ENCODE results near the gene LGALS3BP. TPM values are rescaled to one million over a fixed set of nuclear protein-coding genes. Genes with fewer than 3 reads are reported as not detected.

LGALS3BP gene
- total RNA-seq, 1 experiment from 2014 or later = 361 TPM

GRCh38 chr17:78969865-78970264, 9.9 kb downstream of the LGALS3BP start:
- Histone ChIP-seq H3K4me1 (ENCODE audit: control insufficient read depth, insufficient read depth, low read length) (peaks cover 5% of the 10 kb centered on the region; the same call in 1 of the 2 replicates), H3K36me3 (ENCODE audit: control insufficient read depth, insufficient read depth, low read length) (no peaks in the 10 kb centered on the region), H3K27me3 (ENCODE audit: control insufficient read depth, insufficient read depth, low read length) (no peaks in the 10 kb centered on the region), H3K27ac (ENCODE audit: low read length) (no peak overlapping the region), H3K9me3 (ENCODE audit: control insufficient read depth, insufficient read depth, low read depth, low read length) (no peaks in the 10 kb centered on the region), H3K4me3 (ENCODE audit: low read depth in 2 of 2, low read length in 2 of 2) (no peak overlapping the region)
- BruUV-seq (replicated peaks) = no TSS peak
- ATAC-seq = no peak
- in situ Hi-C loops (cut with HindIII; ENCODE audit: low pct_unique_long_range_greater_than_20kb, low sequenced_read_pairs) = no loop called here
- intact Hi-C loops (cut with micrococcal nuclease; ENCODE audit: unreplicated experiment) = loop anchor here (2.0 kb wide), 1 partner anchor 103 kb away; no protein-coding TSS in a partner anchor
- POLR2A ChIA-PET = no interaction called here
- CTCF ChIA-PET = interaction anchor here (3.0 kb wide), 1 partner anchor 104 kb away, joined by 33 read pairs; no protein-coding TSS in a partner anchor
- no peak for TF ChIP-seq CTCF (IDR thresholded peaks at IDR 0.05)
- no peak for TF ChIP-seq REST (IDR thresholded peaks at IDR 0.05; ENCODE audit: insufficient read depth in 1 of 2, low read depth in 2 of 2, low read length in 1 of 2)
- no peak for TF ChIP-seq POLR2AphosphoS5 (IDR thresholded peaks at IDR 0.05; ENCODE audit: low read depth, low read length)
- TF ChIP-seq TCF7L2 (IDR thresholded peaks at IDR 0.05; ENCODE audit: low read depth, low read length) = no peak
- no peak for TF ChIP-seq SIN3A (IDR thresholded peaks at IDR 0.05; ENCODE audit: borderline replicate concordance, insufficient read depth, low read depth, low read length)
- DNase-seq (ENCODE audit: low read depth, low spot score) = no peak

GRCh38 chr17:78967782-78968362, 11.9 kb downstream of the LGALS3BP start:
- Histone ChIP-seq H3K4me3 (ENCODE audit: low read depth in 2 of 2, low read length in 2 of 2) (no peak overlapping the region), H3K4me1 (ENCODE audit: control insufficient read depth, insufficient read depth, low read length) (no peaks in the 10 kb centered on the region; the same call in 1 of the 2 replicates), H3K27ac (ENCODE audit: low read length) (no peak overlapping the region), H3K36me3 (ENCODE audit: control insufficient read depth, insufficient read depth, low read length) (no peaks in the 10 kb centered on the region), H3K9me3 (ENCODE audit: control insufficient read depth, insufficient read depth, low read depth, low read length) (no peaks in the 10 kb centered on the region), H3K27me3 (ENCODE audit: control insufficient read depth, insufficient read depth, low read length) (no peaks in the 10 kb centered on the region)
- CTCF ChIA-PET = interaction anchor here (0.6 to 0.7 kb wide), 2 partner anchors 101 to 102 kb away, joined by 3 read pairs; no protein-coding TSS in a partner anchor
- POLR2A ChIA-PET = no interaction called here
- intact Hi-C loops (cut with micrococcal nuclease; ENCODE audit: unreplicated experiment) = no loop called here
- in situ Hi-C loops (cut with HindIII; ENCODE audit: low pct_unique_long_range_greater_than_20kb, low sequenced_read_pairs) = no loop called here
- DNase-seq (ENCODE audit: low read depth, low spot score) (no peak), ATAC-seq (no peak)
- TF ChIP-seq REST (IDR thresholded peaks at IDR 0.05; ENCODE audit: insufficient read depth in 1 of 2, low read depth in 2 of 2, low read length in 1 of 2) = no peak
- no peak for TF ChIP-seq SIN3A (IDR thresholded peaks at IDR 0.05; ENCODE audit: borderline replicate concordance, insufficient read depth, low read depth, low read length)
- no peak for TF ChIP-seq CTCF (IDR thresholded peaks at IDR 0.05)
- TF ChIP-seq TCF7L2 (IDR thresholded peaks at IDR 0.05; ENCODE audit: low read depth, low read length) = no peak
- no peak for TF ChIP-seq POLR2AphosphoS5 (IDR thresholded peaks at IDR 0.05; ENCODE audit: low read depth, low read length)
- no TSS peak for BruUV-seq (replicated peaks)

Data from Panc1 (cell line).